Mesendoderm (in vitro differentiated cells): ENCODE results near the gene TMEM207.

Experiments
- DNase-seq: peaks from one replicate; pipeline ENCODE4 v3.0.0; 2013
- H2AK5ac ChIP-seq: 2 replicates; pipeline ENCODE4 v1.6.1; 2013; ENCODE audit warnings: low read length, inconsistent platforms
- H2BK120ac ChIP-seq: 2 replicates; pipeline ENCODE4 v1.6.1; 2013; ENCODE audit warnings: low read depth, mild to moderate bottlenecking, low read length, moderate library complexity, mixed read lengths
- H2BK15ac ChIP-seq: replicated peaks from 2 replicates; pipeline ENCODE4 v1.6.1; 2013; ENCODE audit warnings: low read depth, mild to moderate bottlenecking, moderate library complexity
- H2BK5ac ChIP-seq: 2 replicates; pipeline ENCODE4 v1.6.1; 2013; ENCODE audit warnings: low read length, inconsistent platforms
- H3K18ac ChIP-seq: 2 replicates; pipeline ENCODE4 v1.6.1; 2013; ENCODE audit warnings: mild to moderate bottlenecking, low read length, mixed read lengths
- H3K23ac ChIP-seq: one replicate; pipeline ENCODE4 v1.6.1; 2013; ENCODE audit warnings: low read length
- H3K27ac ChIP-seq: 2 replicates; pipeline ENCODE4 v1.5.1; 2013; ENCODE audit warnings: low read depth, mild to moderate bottlenecking, inconsistent platforms, low read length, moderate library complexity
- H3K27me3 ChIP-seq: 2 replicates; pipeline ENCODE4 v1.6.1; 2013; ENCODE audit warnings: low read length, control low read depth, mild to moderate bottlenecking, inconsistent platforms; ENCODE audit not compliant: insufficient read depth, poor library complexity
- H3K36me3 ChIP-seq: 2 replicates; pipeline ENCODE4 v1.6.1; 2013; ENCODE audit warnings: low read length, inconsistent platforms; ENCODE audit not compliant: control insufficient read depth, insufficient read depth
- H3K4ac ChIP-seq: one replicate; pipeline ENCODE4 v1.6.1; 2013; ENCODE audit warnings: low read depth, mild to moderate bottlenecking, low read length, moderate library complexity
- H3K4me1 ChIP-seq: 2 replicates; pipeline ENCODE4 v1.6.1; 2013; ENCODE audit warnings: low read depth, low read length, inconsistent platforms; ENCODE audit not compliant: control insufficient read depth
- H3K4me2 ChIP-seq: 2 replicates; pipeline ENCODE4 v1.6.1; 2013; ENCODE audit warnings: low read length
- H3K4me3 ChIP-seq: 2 replicates; pipeline ENCODE4 v1.5.1; 2013; ENCODE audit warnings: mild to moderate bottlenecking, low read length
- H3K56ac ChIP-seq: one replicate; pipeline ENCODE4 v1.6.1; 2013; ENCODE audit warnings: low read length
- H3K79me1 ChIP-seq: 2 replicates; pipeline ENCODE4 v1.6.1; 2013; ENCODE audit warnings: low read length, inconsistent platforms
- H3K79me2 ChIP-seq: 2 replicates; pipeline ENCODE4 v1.6.1; 2013; ENCODE audit warnings: mild to moderate bottlenecking, low read length; ENCODE audit not compliant: control insufficient read depth, insufficient read depth
- H3K9ac ChIP-seq: 2 replicates; pipeline ENCODE4 v1.6.1; 2013; ENCODE audit warnings: low read length, inconsistent platforms
- H4K5ac ChIP-seq: one replicate; pipeline ENCODE4 v1.6.1; 2013; ENCODE audit warnings: low read length
- H4K8ac ChIP-seq: one replicate; pipeline ENCODE4 v1.6.1; 2013; ENCODE audit warnings: low read depth, mild to moderate bottlenecking, control low read depth, low read length, moderate library complexity

Gene TMEM207

GRCh38 chr3:190382082-190382481, 67.6 kb downstream of the TMEM207 start:
- H3K4me3 ChIP-seq = no peak overlapping the region
- no peak overlapping the region for H3K23ac ChIP-seq
- no peak overlapping the region for H4K8ac ChIP-seq
- no peak overlapping the region for H3K18ac ChIP-seq
- H2BK15ac ChIP-seq = no peak overlapping the region
- no peak overlapping the region for H2AK5ac ChIP-seq
- H3K4me2 ChIP-seq = no peak overlapping the region
- no peaks in the 10 kb centered on the region for H3K79me2 ChIP-seq
- H3K56ac ChIP-seq = no peak overlapping the region
- H3K4ac ChIP-seq = no peak overlapping the region
- H3K36me3 ChIP-seq = no peaks in the 10 kb centered on the region
- no peak overlapping the region for H2BK5ac ChIP-seq
- H3K79me1 ChIP-seq = no peaks in the 10 kb centered on the region
- no peaks in the 10 kb centered on the region for H3K27me3 ChIP-seq
- no peaks in the 10 kb centered on the region for H3K4me1 ChIP-seq
- no peak overlapping the region for H4K5ac ChIP-seq
- no peak overlapping the region for H3K9ac ChIP-seq
- no peak for DNase-seq
- no peak overlapping the region for H3K27ac ChIP-seq
- no peak overlapping the region for H2BK120ac ChIP-seq

GRCh38 chr3:190381441-190381840, 68.3 kb downstream of the TMEM207 start:
- H3K56ac ChIP-seq = no peak overlapping the region
- H2AK5ac ChIP-seq = no peak overlapping the region
- H3K4me2 ChIP-seq = no peak overlapping the region
- no peaks in the 10 kb centered on the region for H3K27me3 ChIP-seq
- H3K18ac ChIP-seq = no peak overlapping the region
- no peak overlapping the region for H2BK15ac ChIP-seq
- no peaks in the 10 kb centered on the region for H3K4me1 ChIP-seq
- H3K79me2 ChIP-seq = no peaks in the 10 kb centered on the region
- H2BK120ac ChIP-seq = no peak overlapping the region
- no peak overlapping the region for H3K27ac ChIP-seq
- H4K5ac ChIP-seq = no peak overlapping the region
- no peak for DNase-seq
- no peak overlapping the region for H2BK5ac ChIP-seq
- H3K9ac ChIP-seq = no peak overlapping the region
- H3K4me3 ChIP-seq = no peak overlapping the region
- no peak overlapping the region for H4K8ac ChIP-seq
- no peaks in the 10 kb centered on the region for H3K36me3 ChIP-seq
- no peaks in the 10 kb centered on the region for H3K79me1 ChIP-seq
- H3K23ac ChIP-seq = no peak overlapping the region
- H3K4ac ChIP-seq = no peak overlapping the region

- Histone ChIP-seq H2BK5ac (no peak overlapping the region), H3K9ac (no peak overlapping the region), H3K79me1 (no peaks in the 10 kb centered on the region), H4K8ac (no peak overlapping the region), H2BK120ac (no peak overlapping the region), H2BK15ac (no peak overlapping the region), H3K4me2 (no peak overlapping the region), H3K36me3 (no peaks in the 10 kb centered on the region), H2AK5ac (no peak overlapping the region), H3K4ac (no peak overlapping the region), H3K27me3 (no peaks in the 10 kb centered on the region), H3K23ac (no peak overlapping the region), H3K4me3 (no peak overlapping the region), H4K5ac (no peak overlapping the region), H3K56ac (no peak overlapping the region), H3K27ac (no peak overlapping the region), H3K4me1 (no peaks in the 10 kb centered on the region), H3K79me2 (no peaks in the 10 kb centered on the region), H3K18ac (no peak overlapping the region)
- no peak for DNase-seq
These were observed 69.5 kb downstream of the TMEM207 start for GRCh38 chr3:190380184-190380583.
